ENCODE data around the gene MATN1.

The MATN1 gene

GRCh38 chr1:30755334-30755733 is 31.9 kb upstream of the MATN1 start:
- no peaks in the 10 kb centered on the region for H3K9me3 ChIP-seq (ENCODE audit: low read length)
- H3K27me3 ChIP-seq (ENCODE audit: insufficient read depth, low read length): peaks cover 3% of the 10 kb centered on the region; the same call in 1 of the 2 replicates
- H3F3A ChIP-seq (ENCODE audit: insufficient read depth, low read length): peaks cover 4% of the 10 kb centered on the region; the same call in 1 of the 2 replicates
- peaks cover 100% of the 10 kb centered on the region for H3K4me1 ChIP-seq (ENCODE audit: insufficient read depth, low read length, severe bottlenecking)
- TF ChIP-seq CTCF (IDR thresholded peaks at IDR 0.05; ENCODE audit: low read length) (no peak), EZH2 (IDR thresholded peaks at IDR 0.05; ENCODE audit: borderline replicate concordance, low read length) (no peak)
- no peaks in the 10 kb centered on the region for H4K20me1 ChIP-seq (ENCODE audit: insufficient read depth, low read length)
- no peaks in the 10 kb centered on the region for H3K9me2 ChIP-seq (ENCODE audit: low read depth, low read length)
- H3K4me3 ChIP-seq (ENCODE audit: low read depth, low read length, poor library complexity, severe bottlenecking): peak overlapping the region; percentile 66
- no peaks in the 10 kb centered on the region for H3K36me3 ChIP-seq (ENCODE audit: insufficient read depth, low read length)
- no peak overlapping the region for H2AFZ ChIP-seq (ENCODE audit: low read length)
- peak overlapping the region; percentile 86 for H3K27ac ChIP-seq (ENCODE audit: low read depth, low read length, poor library complexity, severe bottlenecking)
- peak overlapping the region; percentile 69 for H3K4me2 ChIP-seq (ENCODE audit: low read length)
- no peaks in the 10 kb centered on the region for H3K79me2 ChIP-seq (ENCODE audit: insufficient read depth, low read length)
- H3K9ac ChIP-seq (ENCODE audit: low read length): peak overlapping the region; percentile 74

GRCh38 chr1:30754684-30755171 is 31.3 kb upstream of the MATN1 start:
- H3K4me2 ChIP-seq (ENCODE audit: low read length): peak overlapping the region; percentile 69
- H3F3A ChIP-seq (ENCODE audit: insufficient read depth, low read length): peaks cover 4% of the 10 kb centered on the region; the same call in 1 of the 2 replicates
- H3K9me2 ChIP-seq (ENCODE audit: low read depth, low read length): no peaks in the 10 kb centered on the region

GRCh38 chr1:30753660-30754123 is 30.3 kb upstream of the MATN1 start:
- Histone ChIP-seq H3K4me1 (ENCODE audit: insufficient read depth, low read length, severe bottlenecking) (peaks cover 100% of the 10 kb centered on the region), H3K9me2 (ENCODE audit: low read depth, low read length) (no peaks in the 10 kb centered on the region), H3K36me3 (ENCODE audit: insufficient read depth, low read length) (no peaks in the 10 kb centered on the region; the same call in 1 of the 2 replicates), H3K27me3 (ENCODE audit: insufficient read depth, low read length) (no peaks in the 10 kb centered on the region), H2AFZ (ENCODE audit: low read length) (no peak overlapping the region), H3K9ac (ENCODE audit: low read length) (peak overlapping the region; percentile 53), H3K9me3 (ENCODE audit: low read length) (no peaks in the 10 kb centered on the region), H4K20me1 (ENCODE audit: insufficient read depth, low read length) (no peaks in the 10 kb centered on the region), H3K4me2 (ENCODE audit: low read length) (peak overlapping the region; percentile 69), H3K4me3 (ENCODE audit: low read depth, low read length, poor library complexity, severe bottlenecking) (peak overlapping the region; percentile 38), H3K79me2 (ENCODE audit: insufficient read depth, low read length) (no peaks in the 10 kb centered on the region), H3F3A (ENCODE audit: insufficient read depth, low read length) (0 out of 2 replicates have a peak, but pooled peaks cover 4% of the 10 kb centered on the region), H3K27ac (ENCODE audit: low read depth, low read length, poor library complexity, severe bottlenecking) (peak overlapping the region; percentile 93)
- TF ChIP-seq CTCF (IDR thresholded peaks at IDR 0.05; ENCODE audit: low read length) (no peak), EZH2 (IDR thresholded peaks at IDR 0.05; ENCODE audit: borderline replicate concordance, low read length) (no peak)

More at GRCh38 chr1:30754684-30755171, 31.3 kb upstream of the MATN1 start:
- H3K79me2 ChIP-seq (ENCODE audit: insufficient read depth, low read length): no peaks in the 10 kb centered on the region
- peak overlapping the region; percentile 93 for H3K27ac ChIP-seq (ENCODE audit: low read depth, low read length, poor library complexity, severe bottlenecking)
- no peaks in the 10 kb centered on the region for H4K20me1 ChIP-seq (ENCODE audit: insufficient read depth, low read length)
- H3K4me3 ChIP-seq (ENCODE audit: low read depth, low read length, poor library complexity, severe bottlenecking): peak overlapping the region; percentile 66
- no peak overlapping the region for H2AFZ ChIP-seq (ENCODE audit: low read length)
- H3K36me3 ChIP-seq (ENCODE audit: insufficient read depth, low read length): no peaks in the 10 kb centered on the region
- TF ChIP-seq EZH2 (IDR thresholded peaks at IDR 0.05; ENCODE audit: borderline replicate concordance, low read length) (no peak), CTCF (IDR thresholded peaks at IDR 0.05; ENCODE audit: low read length) (no peak)
- peaks cover 100% of the 10 kb centered on the region for H3K4me1 ChIP-seq (ENCODE audit: insufficient read depth, low read length, severe bottlenecking)
- no peaks in the 10 kb centered on the region for H3K27me3 ChIP-seq (ENCODE audit: insufficient read depth, low read length)
- no peaks in the 10 kb centered on the region for H3K9me3 ChIP-seq (ENCODE audit: low read length)
- peak overlapping the region; percentile 74 for H3K9ac ChIP-seq (ENCODE audit: low read length)
